Duodenal mucosa (tissue), 2 donors: Measurements from ENCODE around the gene CKS1B.
A peak's percentile ranks its signal among the peaks of the same experiment; 100 is the strongest.

Experiments used
- H3K27ac ChIP-seq: one replicate; pipeline ENCODE4 v1.7.0; 2013; ENCODE audit warnings: low read depth, low read length
- H3K27me3 ChIP-seq, 2 donors: one replicate each; pipeline ENCODE4 v1.7.0; 2013; ENCODE audit warnings: low read length in 2 of 2, control low read depth in 1 of 2; ENCODE audit not compliant: insufficient read depth in 2 of 2, control insufficient read depth in 1 of 2
- H3K36me3 ChIP-seq, 2 donors: one replicate each; pipeline ENCODE4 v1.7.0; 2013; ENCODE audit warnings: low read length in 2 of 2, control low read depth in 1 of 2; ENCODE audit not compliant: insufficient read depth in 2 of 2, control insufficient read depth in 1 of 2
- H3K4me1 ChIP-seq, 2 donors: one replicate each; pipeline ENCODE4 v1.7.0; 2013; ENCODE audit warnings: low read length in 2 of 2, control low read depth in 1 of 2; ENCODE audit not compliant: insufficient read depth in 2 of 2, control insufficient read depth in 1 of 2
- H3K4me3 ChIP-seq, 2 donors: one replicate each; pipeline ENCODE4 v1.7.0; 2013; ENCODE audit warnings: low read length in 2 of 2, low read depth in 1 of 2
- H3K9ac ChIP-seq, 2 donors: one replicate each; pipeline ENCODE4 v1.7.0; 2013; ENCODE audit warnings: low read length in 2 of 2, low read depth in 1 of 2
- H3K9me3 ChIP-seq, 2 donors: one replicate each; pipeline ENCODE4 v1.7.0; 2013; ENCODE audit warnings: low read length in 2 of 2, control low read depth in 1 of 2; ENCODE audit not compliant: control insufficient read depth in 1 of 2

The CKS1B gene

GRCh38 chr1:155001675-155002463, 27.4 kb downstream of the CKS1B start:
- peak overlapping the region; percentile 94 for H3K27ac ChIP-seq
- no peaks in the 10 kb centered on the region for H3K36me3 ChIP-seq
- H3K4me3 ChIP-seq = peak overlapping the region; percentile 89 to 96
- peak overlapping the region; percentile 88 to 94 for H3K9ac ChIP-seq
- peaks cover 43 to 50% of the 10 kb centered on the region in 2 donors for H3K4me1 ChIP-seq
- no peaks in the 10 kb centered on the region for H3K9me3 ChIP-seq
- H3K27me3 ChIP-seq = no peaks in the 10 kb centered on the region

GRCh38 chr1:155002464-155003226, 28.2 kb downstream of the CKS1B start, which contains the start of gene ZBTB7B:
ZBTB7B (plus strand) TSS chr1:155002802; CDS start chr1:155014661, 11,859 bp downstream.
- Histone ChIP-seq H3K27me3 (no peaks in the 10 kb centered on the region), H3K36me3 (no peaks in the 10 kb centered on the region), H3K27ac (peak within 1 kb of the TSS; percentile 98), H3K4me1 (peaks cover 45 to 52% of the 10 kb centered on the region in 2 donors), H3K9me3 (no peaks in the 10 kb centered on the region), H3K4me3 (peak within 1 kb of the TSS; percentile 96 to 97), H3K9ac (peak within 1 kb of the TSS; percentile 98 to 99)

- H3K27me3 ChIP-seq = no peaks in the 10 kb centered on the region
- no peaks in the 10 kb centered on the region for H3K9me3 ChIP-seq
- peaks cover 47 to 57% of the 10 kb centered on the region in 2 donors for H3K4me1 ChIP-seq
- peak overlapping the region; percentile 98 for H3K27ac ChIP-seq
- H3K4me3 ChIP-seq = peak overlapping the region; percentile 96 to 97
- no peaks in the 10 kb centered on the region for H3K36me3 ChIP-seq
- peak overlapping the region; percentile 98 to 99 for H3K9ac ChIP-seq
Measured at GRCh38 chr1:155003227-155003765, 28.8 kb downstream of the CKS1B start.

- Histone ChIP-seq H3K27ac (peak overlapping the region; percentile 98), H3K9me3 (no peaks in the 10 kb centered on the region), H3K27me3 (no peaks in the 10 kb centered on the region), H3K4me3 (peak overlapping the region; percentile 96 to 97), H3K4me1 (peaks cover 45 to 55% of the 10 kb centered on the region in 2 donors), H3K9ac (peak overlapping the region; percentile 98 to 99), H3K36me3 (no peaks in the 10 kb centered on the region)
Measured at GRCh38 chr1:155003766-155004351, 29.4 kb downstream of the CKS1B start.

- peak overlapping the region; percentile 96 to 97 for H3K4me3 ChIP-seq
Measured at GRCh38 chr1:155004352-155005075, 30.0 kb downstream of the CKS1B start.

GRCh38 chr1:155005076-155006011, 30.9 kb downstream of the CKS1B start:
- Histone ChIP-seq H3K27ac (peak overlapping the region; percentile 98), H3K4me3 (peak overlapping the region; percentile 96 to 97), H3K4me1 (peaks cover 42 to 58% of the 10 kb centered on the region in 2 donors), H3K36me3 (no peaks in the 10 kb centered on the region), H3K27me3 (no peaks in the 10 kb centered on the region), H3K9me3 (no peaks in the 10 kb centered on the region), H3K9ac (peak overlapping the region; percentile 98 to 99)

More at GRCh38 chr1:155004352-155005075, 30.0 kb downstream of the CKS1B start:
- Histone ChIP-seq H3K9ac (peak overlapping the region; percentile 98 to 99), H3K4me1 (peaks cover 42 to 57% of the 10 kb centered on the region in 2 donors), H3K9me3 (no peaks in the 10 kb centered on the region), H3K27me3 (no peaks in the 10 kb centered on the region), H3K36me3 (no peaks in the 10 kb centered on the region), H3K27ac (peak overlapping the region; percentile 98)

GRCh38 chr1:155006601-155007101, 32.2 kb downstream of the CKS1B start:
- peak overlapping the region; percentile 84 to 99 for H3K9ac ChIP-seq

GRCh38 chr1:155007251-155007828, 32.9 kb downstream of the CKS1B start:
- peak overlapping the region; percentile 84 to 85 for H3K9ac ChIP-seq
- peak overlapping the region; percentile 66 to 70 for H3K4me3 ChIP-seq
- peak overlapping the region; percentile 98 for H3K27ac ChIP-seq

More at GRCh38 chr1:155006601-155007101, 32.2 kb downstream of the CKS1B start:
- Histone ChIP-seq H3K4me3 (peak overlapping the region; percentile 9 to 97), H3K27me3 (no peaks in the 10 kb centered on the region), H3K4me1 (peaks cover 55 to 70% of the 10 kb centered on the region in 2 donors), H3K36me3 (no peaks in the 10 kb centered on the region), H3K9me3 (no peaks in the 10 kb centered on the region), H3K27ac (peak overlapping the region; percentile 98)

More at GRCh38 chr1:155007251-155007828, 32.9 kb downstream of the CKS1B start:
- Histone ChIP-seq H3K9me3 (no peaks in the 10 kb centered on the region), H3K36me3 (no peaks in the 10 kb centered on the region), H3K4me1 (peaks cover 61 to 77% of the 10 kb centered on the region in 2 donors), H3K27me3 (no peaks in the 10 kb centered on the region)
